B cell (primary cell): ENCODE results near the gene RPS6KA4. TPM values are rescaled to one million over a fixed set of nuclear protein-coding genes. Genes with fewer than 3 reads are reported as not detected.

Source experiments
- ATAC-seq: fragments of 200-7000 bp; cut with Tn5 transposase; one replicate; pipeline ENCODE4 v1.10.0; 2021; ENCODE audit warnings: low read depth, mild to moderate bottlenecking, moderate number of reproducible peaks, moderate library complexity
- CTCF ChIA-PET: fragments of 350-600 bp; sonication (Branson Sonifier 250); formaldehyde crosslinking; loops from one replicate; lab custom pipeline; 2021; ENCODE audit warnings: antibody characterized with exemption, inconsistent platforms; lab: Charles Lee
- POLR2A ChIA-PET: fragments of 350-600 bp; sonication (Branson Sonifier 250); formaldehyde crosslinking; loops from one replicate; lab custom pipeline; 2021; ENCODE audit warnings: antibody characterized with exemption; lab: Charles Lee
- DNase-seq: peaks from one replicate; pipeline ENCODE4 v3.0.0; 2013
- H2AFZ ChIP-seq: 2 replicates; pipeline ENCODE4 v1.6.1; 2012; ENCODE audit warnings: mild to moderate bottlenecking, low read depth, low read length; ENCODE audit not compliant: insufficient read depth, poor library complexity, severe bottlenecking
- H3K27ac ChIP-seq, 2 donors: 1 replicate in 1 of 2; 2 replicates in 1 of 2; pipeline ENCODE4 v1.5.1; 2012 to 2013; ENCODE audit warnings: low read length in 2 of 2, mild to moderate bottlenecking in 2 of 2, moderate library complexity in 1 of 2
- H3K27me3 ChIP-seq, 4 experiments: fragments of 200-600 bp in 1 of 4; sonication (generic) in 1 of 4; replicated peaks in 1 of 4; 1 replicate in 2 of 4; 2 replicates in 2 of 4; pipeline versions ENCODE4 v1.6.1 to v1.7.0; 2013 to 2016; ENCODE audit warnings: low read length in 3 of 4, mild to moderate bottlenecking in 2 of 4, mixed read lengths in 1 of 4, moderate library complexity in 1 of 4; ENCODE audit not compliant: insufficient read depth in 4 of 4, control insufficient read depth in 3 of 4; ENCODE audit errors: control extremely low read depth in 1 of 4
- H3K36me3 ChIP-seq, 2 experiments: replicated peaks in 1 of 2; 1 replicate in 1 of 2; 2 replicates in 1 of 2; pipeline versions ENCODE4 v1.6.1 to v1.7.1; 2013; ENCODE audit warnings: low read length in 1 of 2; ENCODE audit not compliant: insufficient read depth in 2 of 2, control insufficient read depth in 1 of 2; ENCODE audit errors: control extremely low read depth in 1 of 2, extremely low read depth in 1 of 2
- H3K4me1 ChIP-seq, 2 donors: fragments of 200-600 bp in 1 of 2; sonication (generic) in 1 of 2; 1 replicate in 1 of 2; 2 replicates in 1 of 2; pipeline versions ENCODE4 v1.5.1 to v1.6.1; 2013 to 2017; ENCODE audit warnings: low read length in 2 of 2; ENCODE audit not compliant: control insufficient read depth in 2 of 2, insufficient read depth in 2 of 2
- H3K4me2 ChIP-seq: replicated peaks from 2 replicates; pipeline ENCODE3; 2012; ENCODE audit warnings: mild to moderate bottlenecking, low read depth, low read length; ENCODE audit not compliant: poor library complexity, severe bottlenecking
- H3K4me3 ChIP-seq, 5 experiments: fragments of 200-600 bp in 1 of 5; sonication (generic) in 1 of 5; 1 replicate in 3 of 5; 2 replicates in 2 of 5; pipeline versions ENCODE4 v1.5.1 to v1.7.0; 2011 to 2016; ENCODE audit warnings: low read length in 4 of 5, mild to moderate bottlenecking in 4 of 5, low read depth in 2 of 5, control low read depth in 1 of 5, moderate library complexity in 1 of 5; ENCODE audit not compliant: insufficient read depth in 1 of 5; ENCODE audit errors: control extremely low read depth in 1 of 5, extremely low read depth in 1 of 5
- H3K79me2 ChIP-seq: fragments of 200-600 bp; sonication (generic); one replicate; pipeline ENCODE4 v1.6.0; 2016; ENCODE audit warnings: low read length; ENCODE audit not compliant: control insufficient read depth, insufficient read depth
- H3K9ac ChIP-seq: fragments of 200-600 bp; sonication (generic); 2 replicates; pipeline ENCODE4 v1.6.1; 2017; ENCODE audit warnings: mild to moderate bottlenecking, low read length, moderate library complexity
- H3K9me3 ChIP-seq, 3 donors: one replicate each; pipeline versions ENCODE4 v1.6.1 to v1.7.1; 2013; ENCODE audit warnings: low read length in 2 of 3; ENCODE audit not compliant: control insufficient read depth in 2 of 3, insufficient read depth in 1 of 3; ENCODE audit errors: control extremely low read depth in 1 of 3
- H4K20me1 ChIP-seq: 2 replicates; pipeline ENCODE4 v1.6.0; 2012; ENCODE audit warnings: mild to moderate bottlenecking, low read length; ENCODE audit not compliant: insufficient read depth, control insufficient read depth, poor library complexity, severe bottlenecking
- H3K27ac Mint-ChIP-seq: one replicate; pipeline ENCODE4 v1.8.0; 2021; ENCODE audit warnings: mixed read lengths
- H3K27me3 Mint-ChIP-seq: one replicate; pipeline ENCODE4 v1.8.0; 2021; ENCODE audit warnings: mixed read lengths
- H3K4me1 Mint-ChIP-seq: one replicate; pipeline ENCODE4 v1.8.0; 2021; ENCODE audit warnings: mixed read lengths
- H3K4me3 Mint-ChIP-seq: one replicate; pipeline ENCODE4 v1.8.0; 2021; ENCODE audit warnings: mixed read lengths
- H3K9me3 Mint-ChIP-seq: one replicate; pipeline ENCODE4 v1.8.0; 2022; ENCODE audit warnings: mixed read lengths; ENCODE audit not compliant: insufficient read depth
- EZH2 ChIP-seq: IDR thresholded peaks from 2 replicates; pipeline ENCODE4 v1.6.1; 2012; ENCODE audit warnings: borderline replicate concordance, low read depth, mild to moderate bottlenecking, moderate library complexity, low read length; ENCODE audit not compliant: insufficient read depth, poor library complexity, severe bottlenecking
- WGBS: methylation state at CpG from one replicate; pipeline ENCODE4 v1.1.5; 2013; ENCODE audit warnings: missing lambda C conversion rate; ENCODE audit not compliant: insufficient coverage; 5-methylcytosine and 5-hydroxymethylcytosine counted together
- intact Hi-C: fragments of 100-400 bp; cut with micrococcal nuclease; formaldehyde crosslinking; loops from one replicate; pipeline ENCODE4 v1.10.0; 2022
- polyA plus RNA-seq: library from polyadenylated mRNA; depleted of rRNA; stranded (reverse); fragments of >200 nt; gene quantifications from 2 replicates; pipeline ENCODE4 v1.2.3, GENCODE V29; 2012
- total RNA-seq, 2 donors: library from RNA; stranded (reverse); fragments of 120-200 nt in 1 of 2; gene quantifications; 1 replicate in 1 of 2; 2 replicates in 1 of 2; pipeline versions ENCODE4 v1.2.3 to v1.2.4, GENCODE V29; 2013 to 2022
- TF ChIP-seq, protein P1 (sequence below): fragments of 200-600 bp; IDR thresholded peaks from one replicate; pipeline ENCODE4 v1.8.0; 2022; ENCODE audit warnings: antibody characterized with exemption, mild to moderate bottlenecking

The RPS6KA4 gene
- total and polyA plus RNA-seq, 2 donors (not counting 1 experiment from before 2014, with no cell fraction given) = 22.6 to 32.5 TPM

DNA sequence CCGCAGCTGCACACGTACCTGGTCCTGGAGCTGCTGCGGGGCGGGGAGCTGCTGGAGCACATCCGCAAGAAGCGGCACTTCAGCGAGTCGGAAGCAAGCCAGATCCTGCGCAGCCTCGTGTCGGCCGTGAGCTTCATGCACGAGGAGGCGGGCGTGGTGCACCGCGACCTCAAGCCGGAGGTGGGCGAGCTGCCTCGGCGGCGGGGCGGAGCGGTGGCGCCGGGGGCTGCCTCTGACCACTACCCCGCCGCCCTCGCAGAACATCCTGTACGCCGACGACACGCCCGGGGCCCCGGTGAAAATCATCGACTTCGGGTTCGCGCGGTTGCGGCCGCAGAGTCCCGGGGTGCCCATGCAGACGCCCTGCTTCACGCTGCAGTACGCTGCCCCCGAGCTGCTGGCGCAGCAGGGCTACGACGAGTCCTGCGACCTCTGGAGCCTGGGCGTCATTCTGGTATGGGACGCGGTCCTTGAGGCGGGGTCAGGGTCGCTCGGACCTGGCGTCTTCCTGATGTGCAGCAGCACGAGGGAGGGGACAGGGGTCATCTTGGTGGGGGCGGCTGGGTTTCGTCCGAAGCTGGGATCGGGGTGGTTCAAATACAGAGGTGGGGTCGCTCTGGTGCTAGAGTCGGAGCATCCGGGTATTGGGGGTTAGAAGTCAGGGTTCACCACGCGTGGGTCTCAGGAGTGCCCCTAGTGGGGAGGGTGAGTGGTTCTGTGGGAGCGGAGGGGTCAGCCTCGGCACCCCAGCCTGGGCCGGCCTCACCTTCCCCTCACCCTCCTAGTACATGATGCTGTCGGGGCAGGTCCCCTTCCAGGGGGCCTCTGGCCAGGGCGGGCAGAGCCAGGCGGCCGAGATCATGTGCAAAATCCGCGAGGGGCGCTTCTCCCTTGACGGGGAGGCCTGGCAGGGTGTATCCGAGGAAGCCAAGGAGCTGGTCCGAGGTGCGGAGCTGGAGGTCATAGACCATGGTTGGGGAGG is 10.8 kb downstream of the RPS6KA4 start:
- ATAC-seq (no peak), DNase-seq (no peak)
- Histone ChIP-seq H3K4me3 (no peak overlapping the region), H3K79me2 (no peaks in the 10 kb centered on the region), H3K9me3 (no peaks in the 10 kb centered on the region), H3K4me1 (peaks cover 6 to 21% of the 10 kb centered on the region in 2 donors), H3K27me3 (no peaks in the 10 kb centered on the region), H3K36me3 (peaks cover 0 to 31% of the 10 kb centered on the region in 2 experiments), H2AFZ (no peak overlapping the region), H3K4me2 (no peak overlapping the region), H4K20me1 (no peaks in the 10 kb centered on the region), H3K9ac (no peak overlapping the region), H3K27ac (no peak overlapping the region)
- ChIA-PET POLR2A (no interaction called here), CTCF (no interaction called here)
- intact Hi-C loops = no loop called here
- Mint-ChIP-seq H3K4me3 (no peak overlapping the region), H3K4me1 (peaks cover 6% of the 10 kb centered on the region), H3K27me3 (no peaks in the 10 kb centered on the region), H3K27ac (no peak overlapping the region), H3K9me3 (no peaks in the 10 kb centered on the region)
- TF ChIP-seq, protein P1, sequence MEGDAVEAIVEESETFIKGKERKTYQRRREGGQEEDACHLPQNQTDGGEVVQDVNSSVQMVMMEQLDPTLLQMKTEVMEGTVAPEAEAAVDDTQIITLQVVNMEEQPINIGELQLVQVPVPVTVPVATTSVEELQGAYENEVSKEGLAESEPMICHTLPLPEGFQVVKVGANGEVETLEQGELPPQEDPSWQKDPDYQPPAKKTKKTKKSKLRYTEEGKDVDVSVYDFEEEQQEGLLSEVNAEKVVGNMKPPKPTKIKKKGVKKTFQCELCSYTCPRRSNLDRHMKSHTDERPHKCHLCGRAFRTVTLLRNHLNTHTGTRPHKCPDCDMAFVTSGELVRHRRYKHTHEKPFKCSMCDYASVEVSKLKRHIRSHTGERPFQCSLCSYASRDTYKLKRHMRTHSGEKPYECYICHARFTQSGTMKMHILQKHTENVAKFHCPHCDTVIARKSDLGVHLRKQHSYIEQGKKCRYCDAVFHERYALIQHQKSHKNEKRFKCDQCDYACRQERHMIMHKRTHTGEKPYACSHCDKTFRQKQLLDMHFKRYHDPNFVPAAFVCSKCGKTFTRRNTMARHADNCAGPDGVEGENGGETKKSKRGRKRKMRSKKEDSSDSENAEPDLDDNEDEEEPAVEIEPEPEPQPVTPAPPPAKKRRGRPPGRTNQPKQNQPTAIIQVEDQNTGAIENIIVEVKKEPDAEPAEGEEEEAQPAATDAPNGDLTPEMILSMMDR = no peak
- no peak for TF ChIP-seq EZH2
- 98% methylated on average over 72 of the region's 82 CpGs for WGBS

DNA sequence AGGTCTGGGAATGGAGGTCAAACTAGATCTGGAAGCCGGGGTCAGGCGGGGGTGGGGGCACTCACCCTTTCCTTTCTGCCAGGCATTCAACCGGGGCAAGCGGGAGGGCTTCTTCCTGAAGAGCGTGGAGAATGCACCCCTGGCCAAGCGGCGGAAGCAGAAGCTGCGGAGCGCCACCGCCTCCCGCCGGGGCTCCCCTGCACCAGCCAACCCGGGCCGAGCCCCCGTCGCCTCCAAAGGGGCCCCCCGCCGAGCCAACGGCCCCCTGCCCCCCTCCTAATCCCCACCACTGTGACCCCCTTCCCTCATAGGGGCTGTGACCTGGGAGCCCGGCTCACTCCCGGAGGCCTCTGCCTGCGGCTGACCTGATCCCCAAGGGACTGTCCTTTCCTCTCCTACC is 12.2 kb downstream of the RPS6KA4 start:
- intact Hi-C loops = no loop called here
- H3K4me1 Mint-ChIP-seq = peaks cover 6% of the 10 kb centered on the region
- no peak overlapping the region for H3K27ac Mint-ChIP-seq
- Histone ChIP-seq H3K4me1 (peaks cover 6 to 15% of the 10 kb centered on the region in 2 donors), H3K9me3 (no peaks in the 10 kb centered on the region), H3K27ac (no peak overlapping the region), H2AFZ (no peak overlapping the region), H3K9ac (no peak overlapping the region), H3K4me2 (no peak overlapping the region), H3K4me3 (no peak overlapping the region), H3K79me2 (no peaks in the 10 kb centered on the region), H3K27me3 (no peaks in the 10 kb centered on the region), H4K20me1 (no peaks in the 10 kb centered on the region), H3K36me3 (peaks cover 0 to 26% of the 10 kb centered on the region in 2 experiments)
- no peaks in the 10 kb centered on the region for H3K9me3 Mint-ChIP-seq
- ChIA-PET POLR2A (no interaction called here), CTCF (no interaction called here)
- 55% methylated on average over 13 of the region's 22 CpGs for WGBS
- no peak for ATAC-seq
- H3K4me3 Mint-ChIP-seq = no peak overlapping the region
- no peaks in the 10 kb centered on the region for H3K27me3 Mint-ChIP-seq
- TF ChIP-seq, protein P1 = no peak
- TF ChIP-seq EZH2 = no peak
- no peak for DNase-seq
